GM12878 (cell line): ENCODE data around the gene ING3. TPM values are rescaled to one million over a fixed set of nuclear protein-coding genes. Genes with fewer than 3 reads are reported as not detected.

Experiments used
- ATAC-seq: fragments of 200-7000 bp; cut with Tn5 transposase; 3 replicates; pipeline ENCODE4 v1.9.1; 2020; ENCODE audit warnings: mild to moderate bottlenecking, moderate library complexity
- BruUV-seq: library from RNA; stranded (reverse); fragments of 400-500 nt; replicated peaks from 2 replicates; lab custom pipeline; 2021; lab: Mats Ljungman, UMichigan
- CTCF ChIA-PET: fragments of 300-600 bp; sonication (Branson Sonifier 250); formaldehyde crosslinking; extraction: SDS; loops from one replicate; lab custom pipeline; 2021; ENCODE audit warnings: inconsistent platforms; lab: Yijun Ruan, JAX
- POLR2A ChIA-PET: fragments of 350-600 bp; formaldehyde crosslinking; extraction: SDS; loops from one replicate; lab custom pipeline; 2021; ENCODE audit warnings: inconsistent platforms; lab: Charles Lee
- RAD21 ChIA-PET: fragments of 300-600 bp; sonication (Branson Sonifier 250); formaldehyde crosslinking; loops from one replicate; lab custom pipeline; 2023; ENCODE audit warnings: antibody characterized with exemption; ENCODE audit not compliant: unreplicated experiment; lab: Charles Lee
- SMC1A ChIA-PET: fragments of 300-600 bp; sonication (Branson Sonifier 250); formaldehyde crosslinking; loops from one replicate; lab custom pipeline; 2023; ENCODE audit not compliant: unreplicated experiment, uncharacterized antibody; lab: Charles Lee
- DNase-seq: peaks from one replicate; pipeline ENCODE4 v3.0.0-alpha.2; 2011; ENCODE audit warnings: low read depth, low spot score
- FAIRE-seq: peaks from 3 replicates; lab custom pipeline; 2011; peaks lifted over from hg19 to GRCh38; lab: Jason Lieb, UNC
- H2AFZ ChIP-seq: 2 replicates; pipeline ENCODE4 v1.6.0; 2011; ENCODE audit warnings: low read depth, low read length, control low read depth; ENCODE audit not compliant: control insufficient read depth
- H3K27ac ChIP-seq: 2 replicates; pipeline ENCODE4 v1.5.1; 2011; ENCODE audit warnings: control low read depth; ENCODE audit not compliant: control insufficient read depth, insufficient read depth
- H3K27me3 ChIP-seq, 2 experiments: replicated peaks in 1 of 2; 2 replicates each; pipeline versions ENCODE4 v1.6.0 to v1.6.1; 2011; ENCODE audit warnings: low read length in 1 of 2; ENCODE audit not compliant: control insufficient read depth in 2 of 2, insufficient read depth in 2 of 2
- H3K36me3 ChIP-seq, 2 experiments: 2 replicates each; pipeline ENCODE4 v1.5.1; 2011; ENCODE audit warnings: low read length in 1 of 2; ENCODE audit not compliant: control insufficient read depth in 2 of 2, insufficient read depth in 2 of 2
- H3K4me1 ChIP-seq: 2 replicates; pipeline ENCODE4 v1.6.1; 2011; ENCODE audit warnings: mild to moderate bottlenecking, low read length, moderate library complexity, mixed read lengths; ENCODE audit not compliant: control insufficient read depth, insufficient read depth
- H3K4me2 ChIP-seq: 2 replicates; pipeline ENCODE4 v1.6.0; 2011; ENCODE audit warnings: control low read depth; ENCODE audit not compliant: control insufficient read depth, insufficient read depth
- H3K4me3 ChIP-seq: fragments of 200-600 bp; sonication (generic); 2 replicates; pipeline ENCODE4 v1.5.1; 2016
- H3K79me2 ChIP-seq: 2 replicates; pipeline ENCODE4 v1.6.0; 2011; ENCODE audit warnings: low read length; ENCODE audit not compliant: control insufficient read depth, insufficient read depth
- H3K9ac ChIP-seq: 2 replicates; pipeline ENCODE4 v1.8.0; 2011; ENCODE audit warnings: low read length, control low read depth, mixed read lengths; ENCODE audit not compliant: control insufficient read depth, insufficient read depth
- H3K9me3 ChIP-seq: replicated peaks from 3 replicates; pipeline ENCODE4 v1.5.1; 2011; ENCODE audit warnings: mild to moderate bottlenecking, low read length; ENCODE audit not compliant: control insufficient read depth, insufficient read depth
- H4K20me1 ChIP-seq: 2 replicates; pipeline ENCODE4 v1.6.0; 2011; ENCODE audit not compliant: control insufficient read depth, insufficient read depth
- ATF3 ChIP-seq: IDR thresholded peaks from 2 replicates; pipeline ENCODE4 v1.6.1; 2011; ENCODE audit warnings: low read depth, mild to moderate bottlenecking, low read length, moderate library complexity, borderline replicate concordance; ENCODE audit errors: extremely low read depth
- ATF7 ChIP-seq: fragments of 450-650 bp; IDR thresholded peaks from 2 replicates; pipeline ENCODE4 v1.6.1; 2016; ENCODE audit warnings: low read depth, mild to moderate bottlenecking
- BMI1 ChIP-seq: fragments of 450-650 bp; IDR thresholded peaks from 2 replicates; pipeline ENCODE4 v1.6.1; 2016; ENCODE audit warnings: mild to moderate bottlenecking, moderate library complexity, borderline replicate concordance
- CBX5 ChIP-seq: sonication (generic); IDR thresholded peaks from 2 replicates; pipeline ENCODE4 v1.6.1; 2016; ENCODE audit warnings: low read depth, moderate library complexity, mild to moderate bottlenecking, inconsistent platforms
- CHD2 ChIP-seq: IDR thresholded peaks from 2 replicates; pipeline ENCODE4 v1.6.1; 2011; ENCODE audit warnings: low read depth, low read length, improper control_type of control experiment, borderline replicate concordance
- GATAD2B ChIP-seq: fragments of 450-650 bp; conservative IDR thresholded peaks from 2 replicates; pipeline ENCODE4 v1.6.1; 2017; ENCODE audit warnings: low read depth, mild to moderate bottlenecking, moderate library complexity
- HSF1 ChIP-seq: fragments of 150-350 bp; IDR thresholded peaks from 2 replicates; pipeline ENCODE4 v1.6.1; 2014; ENCODE audit warnings: mild to moderate bottlenecking, low read depth, low read length
- IRF5 ChIP-seq: fragments of 450-650 bp; IDR thresholded peaks from 2 replicates; pipeline ENCODE4 v1.6.1; 2017; ENCODE audit warnings: borderline replicate concordance
- KAT2A ChIP-seq: conservative IDR thresholded peaks from 2 replicates; pipeline ENCODE4 v1.6.1; 2011; ENCODE audit warnings: low read depth, low read length; ENCODE audit not compliant: control insufficient read depth
- NFYA ChIP-seq: IDR thresholded peaks from 2 replicates; pipeline ENCODE4 v1.6.1; 2011; ENCODE audit warnings: low read depth, mild to moderate bottlenecking, low read length, improper control_type of control experiment, borderline replicate concordance
- POU2F2 ChIP-seq: IDR thresholded peaks from 3 replicates; pipeline ENCODE4 v1.6.1; 2011; ENCODE audit warnings: low read depth, mild to moderate bottlenecking, low read length, borderline replicate concordance
- PRDM15 ChIP-seq: fragments of 450-650 bp; formaldehyde crosslinking; IDR thresholded peaks from 2 replicates; pipeline ENCODE4 v1.4.0; 2020; ENCODE audit warnings: mild to moderate bottlenecking, moderate library complexity
- SMAD1 ChIP-seq: fragments of 450-650 bp; IDR thresholded peaks from 2 replicates; pipeline ENCODE4 v1.6.1; 2018; ENCODE audit warnings: mild to moderate bottlenecking, low read depth; ENCODE audit not compliant: partially characterized antibody
- TCF12 ChIP-seq: IDR thresholded peaks from 2 replicates; pipeline ENCODE4 v1.6.1; 2011; ENCODE audit warnings: low read depth, mild to moderate bottlenecking, low read length
- USF2 ChIP-seq: IDR thresholded peaks from 2 replicates; pipeline ENCODE4 v1.6.1; 2011; ENCODE audit warnings: low read depth, low read length, improper control_type of control experiment, borderline replicate concordance
- WGBS: methylation state at CpG from one replicate; pipeline ENCODE4 v1.1.6; 2016; ENCODE audit warnings: low lambda C conversion rate; ENCODE audit not compliant: insufficient replicate concordance, insufficient coverage; ENCODE audit errors: missing lambda C conversion rate; 5-methylcytosine and 5-hydroxymethylcytosine counted together
- in situ Hi-C: fragments of 300-500 bp; cut with MboI; formaldehyde crosslinking; loops from 9 replicates; pipeline ENCODE4 v1.14.3; 2018; ENCODE audit warnings: mixed read lengths
- intact Hi-C: fragments of 100-400 bp; cut with micrococcal nuclease; formaldehyde crosslinking; loops from one replicate; pipeline ENCODE4 v1.14.2; 2022; ENCODE audit not compliant: unreplicated experiment
- polyA plus RNA-seq, 11 experiments: library from polyadenylated mRNA; depleted of rRNA in 4 of 11; unstranded in 6 of 11; stranded (reverse) in 5 of 11; fragments of >200 nt; fragmentation: Nextera tagmentation in 4 of 11; fragmentation: Illumina TruSeq in 1 of 11; extraction: Ambion mirVana in 4 of 11; extraction: Trizol in 1 of 11; gene quantifications; 1 replicate in 1 of 11; 2 replicates in 10 of 11; pipeline versions ENCODE4 v1.2.1 to v1.2.3, GENCODE V29; 2011 to 2016; ENCODE audit warnings: inconsistent platforms in 2 of 11, missing spikeins in 2 of 11, low read depth in 1 of 11
- total RNA-seq, 4 experiments: library from RNA; depleted of rRNA in 3 of 4; stranded (reverse); fragments of >200 nt in 3 of 4; fragmentation: Illumina TruSeq in 1 of 4; extraction: Trizol in 1 of 4; gene quantifications; 2 replicates each; pipeline versions ENCODE4 v1.2.1 to v1.2.3, GENCODE V29; 2013 to 2021

ING3 gene
- total and polyA plus RNA-seq, 10 of the 15 experiments (the other 5 are each of a cell fraction or from before 2014, with no cell fraction given), result 12.1 to 60.8 (median 28.8) TPM

- no peaks in the 10 kb centered on the region for H3K9me3 ChIP-seq
- no peaks in the 10 kb centered on the region for H3K27me3 ChIP-seq
- CTCF ChIA-PET, result interaction anchor here (0.9 to 3.1 kb wide), 3 partner anchors 9 to 189 kb away, joined by 4 to 10 read pairs (median 7); no protein-coding TSS in a partner anchor
- no peak overlapping the region for H2AFZ ChIP-seq
- WGBS, result 77% methylated on average over 1 of the region's 1 CpG
- H3K27ac ChIP-seq, result no peak overlapping the region
- no peaks in the 10 kb centered on the region for H3K79me2 ChIP-seq
- FAIRE-seq (no peak), DNase-seq (no peak), ATAC-seq (no peak)
- no peaks in the 10 kb centered on the region for H4K20me1 ChIP-seq
- no peak for TF ChIP-seq HSF1
- TF ChIP-seq PRDM15 (CRISPR knock-in tag), result no peak
- no peak for TF ChIP-seq ATF3
- no peak for TF ChIP-seq TCF12
- TF ChIP-seq BMI1, result no peak
- TF ChIP-seq KAT2A, result no peak
- TF ChIP-seq ATF7, result no peak
- TF ChIP-seq NFYA, result no peak
- no peak for TF ChIP-seq IRF5
- no peak for TF ChIP-seq USF2
- TF ChIP-seq CHD2, result no peak
- no peak for TF ChIP-seq CBX5
- no peak for TF ChIP-seq POU2F2
- no peak for TF ChIP-seq GATAD2B
- TF ChIP-seq SMAD1, result no peak
- BruUV-seq, result no TSS peak
- H3K4me1 ChIP-seq, result no peaks in the 10 kb centered on the region
- no peaks in the 10 kb centered on the region for H3K36me3 ChIP-seq
- RAD21 ChIA-PET, result interaction anchor here (0.9 to 1.1 kb wide), 2 partner anchors 101 to 127 kb away, joined by 3 read pairs; no protein-coding TSS in a partner anchor
- no peak overlapping the region for H3K4me2 ChIP-seq
- POLR2A ChIA-PET, result no interaction called here
- in situ Hi-C loops, result no loop called here
- no peak overlapping the region for H3K4me3 ChIP-seq
- SMC1A ChIA-PET, result interaction anchor here (0.9 to 1.0 kb wide), 2 partner anchors 24 to 126 kb away, joined by 3 read pairs; no protein-coding TSS in a partner anchor
- H3K9ac ChIP-seq, result no peak overlapping the region
- intact Hi-C loops, result loop anchor here (10.0 kb wide), 1 partner anchor 1014 kb away; no protein-coding TSS in a partner anchor
These were observed 30.5 kb downstream of the ING3 start for GRCh38 chr7:120981117-120981516.
